ENCODE measurements around the gene ARHGAP24.

DNA sequence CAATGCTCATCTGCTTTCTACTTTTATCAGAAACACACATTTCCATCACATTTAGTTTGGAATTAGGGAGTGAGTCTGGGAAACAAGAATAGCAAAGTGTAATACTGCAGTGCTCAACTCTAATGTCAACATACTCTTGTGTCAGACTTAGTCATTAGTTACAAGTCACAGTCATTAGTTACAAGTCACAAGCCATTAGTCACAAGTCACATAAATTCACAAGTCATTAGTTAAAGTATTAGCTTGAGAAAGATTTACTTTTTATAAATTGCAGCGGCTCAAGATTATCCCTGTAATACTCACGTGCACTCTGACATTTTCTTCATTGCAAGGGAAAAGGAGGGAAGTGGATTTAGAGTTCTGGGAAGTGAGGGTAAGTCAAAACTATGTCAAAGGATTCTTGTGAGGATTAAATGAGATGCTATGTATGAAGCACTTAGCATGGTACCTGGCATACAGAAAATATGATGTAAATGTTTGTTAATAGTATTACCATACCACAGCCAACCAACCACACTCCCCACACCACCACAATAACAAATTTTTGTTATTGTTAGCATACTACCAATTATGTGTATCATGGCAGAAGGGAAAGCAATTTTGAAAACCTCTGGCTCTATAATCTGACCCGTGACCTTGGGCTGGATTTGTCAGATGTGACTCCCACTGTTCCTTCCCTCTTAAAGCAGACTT lies 116.6 kb downstream of the ARHGAP24 start:
- TF ChIP-seq, protein P1, sequence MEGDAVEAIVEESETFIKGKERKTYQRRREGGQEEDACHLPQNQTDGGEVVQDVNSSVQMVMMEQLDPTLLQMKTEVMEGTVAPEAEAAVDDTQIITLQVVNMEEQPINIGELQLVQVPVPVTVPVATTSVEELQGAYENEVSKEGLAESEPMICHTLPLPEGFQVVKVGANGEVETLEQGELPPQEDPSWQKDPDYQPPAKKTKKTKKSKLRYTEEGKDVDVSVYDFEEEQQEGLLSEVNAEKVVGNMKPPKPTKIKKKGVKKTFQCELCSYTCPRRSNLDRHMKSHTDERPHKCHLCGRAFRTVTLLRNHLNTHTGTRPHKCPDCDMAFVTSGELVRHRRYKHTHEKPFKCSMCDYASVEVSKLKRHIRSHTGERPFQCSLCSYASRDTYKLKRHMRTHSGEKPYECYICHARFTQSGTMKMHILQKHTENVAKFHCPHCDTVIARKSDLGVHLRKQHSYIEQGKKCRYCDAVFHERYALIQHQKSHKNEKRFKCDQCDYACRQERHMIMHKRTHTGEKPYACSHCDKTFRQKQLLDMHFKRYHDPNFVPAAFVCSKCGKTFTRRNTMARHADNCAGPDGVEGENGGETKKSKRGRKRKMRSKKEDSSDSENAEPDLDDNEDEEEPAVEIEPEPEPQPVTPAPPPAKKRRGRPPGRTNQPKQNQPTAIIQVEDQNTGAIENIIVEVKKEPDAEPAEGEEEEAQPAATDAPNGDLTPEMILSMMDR (IDR thresholded peaks at IDR 0.05; ENCODE audit: low read length): no peak
- no peak for TF ChIP-seq EZH2 (optimal IDR thresholded peaks at IDR 0.05; ENCODE audit: low read depth, low read length)

Measured in MM.1S (cell line).